OCI-LY7 (cell line): ENCODE data around the gene TMEM164. TPM values are rescaled to one million over a fixed set of nuclear protein-coding genes. Genes with fewer than 3 reads are reported as not detected.

ENCODE experiments used
- BruUV-seq: library from RNA; stranded (reverse); fragments of 400-500 nt; replicated peaks from 2 replicates; lab custom pipeline; 2021; lab: Mats Ljungman, UMichigan
- CTCF ChIA-PET: fragments of 300-600 bp; sonication (Branson Sonifier 250); formaldehyde crosslinking; loops from one replicate; lab custom pipeline; 2022; ENCODE audit warnings: antibody characterized with exemption; ENCODE audit not compliant: unreplicated experiment; lab: Charles Lee
- POLR2A ChIA-PET: fragments of 300-600 bp; sonication (Branson Sonifier 250); formaldehyde crosslinking; loops from one replicate; lab custom pipeline; 2022; ENCODE audit warnings: antibody characterized with exemption; lab: Charles Lee
- DNase-seq: peaks from one replicate; pipeline ENCODE4 v3.0.0-alpha.2; 2015; ENCODE audit warnings: low spot score
- H2AFZ ChIP-seq: fragments of 200-600 bp; sonication (generic), shearing (Covaris generic); 2 replicates; pipeline ENCODE4 v1.6.1; 2014; ENCODE audit warnings: mild to moderate bottlenecking, antibody characterized with exemption, low read length, moderate library complexity
- H3K27ac ChIP-seq: fragments of 200-600 bp; sonication (generic); 2 replicates; pipeline ENCODE4 v1.5.1; 2014; ENCODE audit warnings: mixed run types, low read depth, mild to moderate bottlenecking, moderate library complexity, low read length, inconsistent platforms; ENCODE audit not compliant: poor library complexity, severe bottlenecking
- H3K36me3 ChIP-seq: fragments of 200-600 bp; sonication (generic); 2 replicates; pipeline ENCODE4 v1.6.1; 2014; ENCODE audit warnings: mild to moderate bottlenecking, antibody characterized with exemption, low read length, moderate library complexity, mixed read lengths; ENCODE audit not compliant: insufficient read depth
- H3K4me1 ChIP-seq: fragments of 200-600 bp; sonication (generic); 2 replicates; pipeline ENCODE4 v1.5.1; 2014; ENCODE audit warnings: mild to moderate bottlenecking, low read length; ENCODE audit not compliant: insufficient read depth, poor library complexity, severe bottlenecking
- H3K4me2 ChIP-seq: fragments of 200-600 bp; sonication (generic); 2 replicates; pipeline ENCODE4 v1.6.1; 2014; ENCODE audit warnings: mild to moderate bottlenecking, low read length
- H3K4me3 ChIP-seq: fragments of 200-600 bp; sonication (generic); 2 replicates; pipeline ENCODE4 v1.5.1; 2014; ENCODE audit warnings: mild to moderate bottlenecking, low read depth, low read length; ENCODE audit not compliant: poor library complexity, severe bottlenecking
- H3K79me2 ChIP-seq: fragments of 200-600 bp; sonication (generic); 2 replicates; pipeline ENCODE4 v1.6.1; 2016; ENCODE audit warnings: low read depth, mild to moderate bottlenecking, low read length, moderate library complexity, mixed read lengths; ENCODE audit not compliant: insufficient read depth
- H3K9me2 ChIP-seq: fragments of 200-600 bp; sonication (generic); 2 replicates; pipeline ENCODE4 v1.6.1; 2016; ENCODE audit warnings: mild to moderate bottlenecking, low read length, mixed read lengths; ENCODE audit not compliant: insufficient read depth
- H3K9me3 ChIP-seq: fragments of 200-600 bp; sonication (generic); 2 replicates; pipeline ENCODE4 v1.6.1; 2014; ENCODE audit warnings: mild to moderate bottlenecking, mixed run types, low read length, mixed read lengths
- H4K20me1 ChIP-seq: fragments of 200-600 bp; sonication (generic); 2 replicates; pipeline ENCODE4 v1.6.1; 2014; ENCODE audit warnings: mild to moderate bottlenecking, antibody characterized with exemption, low read length, moderate library complexity, mixed read lengths; ENCODE audit not compliant: insufficient read depth
- CTCF ChIP-seq: fragments of 200-600 bp; sonication (generic); conservative IDR thresholded peaks from 2 replicates; pipeline ENCODE4 v1.5.1; 2014; ENCODE audit warnings: mild to moderate bottlenecking, antibody characterized with exemption, low read length, moderate library complexity, mixed read lengths
- EZH2phosphoT487 ChIP-seq: fragments of 200-600 bp; sonication (generic); IDR thresholded peaks from 2 replicates; pipeline ENCODE4 v1.6.1; 2018; ENCODE audit warnings: low read depth, borderline replicate concordance, mild to moderate bottlenecking, mixed run types, antibody characterized with exemption, low read length, moderate library complexity, mixed read lengths
- intact Hi-C: fragments of 100-400 bp; cut with micrococcal nuclease; formaldehyde crosslinking; loops from one replicate; pipeline ENCODE4 v1.10.0; 2022; ENCODE audit not compliant: unreplicated experiment
- total RNA-seq, 2 experiments: library from RNA; depleted of rRNA in 1 of 2; stranded (reverse); fragments of >200 nt in 1 of 2; shearing (Covaris generic) in 1 of 2; gene quantifications; 2 replicates each; pipeline ENCODE4 v1.2.3, GENCODE V29; 2014 to 2022

The TMEM164 gene
- total RNA-seq, 2 experiments from 2014 or later = 7.2 to 11.1 TPM

GRCh38 chrX:110055616-110056015, 52.7 kb downstream of the TMEM164 start:
- H4K20me1 ChIP-seq = no peaks in the 10 kb centered on the region
- TF ChIP-seq CTCF (no peak), EZH2phosphoT487 (no peak)
- intact Hi-C loops = no loop called here
- H3K9me2 ChIP-seq = no peaks in the 10 kb centered on the region
- DNase-seq = no peak
- no peaks in the 10 kb centered on the region for H3K9me3 ChIP-seq
- ChIA-PET POLR2A (no interaction called here), CTCF (no interaction called here)
- no peak overlapping the region for H3K27ac ChIP-seq
- no peaks in the 10 kb centered on the region for H3K36me3 ChIP-seq
- no peak overlapping the region for H2AFZ ChIP-seq
- H3K4me2 ChIP-seq = no peak overlapping the region
- no TSS peak for BruUV-seq
- H3K4me3 ChIP-seq = no peak overlapping the region
- no peaks in the 10 kb centered on the region for H3K4me1 ChIP-seq
- no peaks in the 10 kb centered on the region for H3K79me2 ChIP-seq

- Histone ChIP-seq H3K4me3 (no peak overlapping the region), H3K9me2 (no peaks in the 10 kb centered on the region), H2AFZ (no peak overlapping the region), H4K20me1 (no peaks in the 10 kb centered on the region), H3K4me2 (no peak overlapping the region), H3K9me3 (no peaks in the 10 kb centered on the region), H3K79me2 (no peaks in the 10 kb centered on the region), H3K36me3 (no peaks in the 10 kb centered on the region), H3K27ac (no peak overlapping the region), H3K4me1 (no peaks in the 10 kb centered on the region)
- no peak for DNase-seq
- ChIA-PET CTCF (no interaction called here), POLR2A (interaction anchor here (0.6 kb wide), 1 partner anchor 387 kb away, joined by 3 read pairs; no protein-coding TSS in a partner anchor)
- intact Hi-C loops = no loop called here
- TF ChIP-seq CTCF (no peak), EZH2phosphoT487 (no peak)
- BruUV-seq = no TSS peak
Measured at GRCh38 chrX:110056419-110056818, 53.5 kb downstream of the TMEM164 start.

- Histone ChIP-seq H3K27ac (no peak overlapping the region), H3K9me3 (no peaks in the 10 kb centered on the region), H3K36me3 (no peaks in the 10 kb centered on the region), H3K4me2 (no peak overlapping the region), H3K9me2 (no peaks in the 10 kb centered on the region), H4K20me1 (no peaks in the 10 kb centered on the region), H3K79me2 (no peaks in the 10 kb centered on the region), H2AFZ (no peak overlapping the region), H3K4me1 (no peaks in the 10 kb centered on the region), H3K4me3 (no peak overlapping the region)
- CTCF ChIA-PET = no interaction called here
- no peak for DNase-seq
- intact Hi-C loops = no loop called here
- POLR2A ChIA-PET = no interaction called here
- no TSS peak for BruUV-seq
- TF ChIP-seq CTCF (no peak), EZH2phosphoT487 (no peak)
Measured at GRCh38 chrX:110059410-110059809, 56.5 kb downstream of the TMEM164 start.
